ENCODE results near the gene HOXC5.

HOXC5 gene

DNA sequence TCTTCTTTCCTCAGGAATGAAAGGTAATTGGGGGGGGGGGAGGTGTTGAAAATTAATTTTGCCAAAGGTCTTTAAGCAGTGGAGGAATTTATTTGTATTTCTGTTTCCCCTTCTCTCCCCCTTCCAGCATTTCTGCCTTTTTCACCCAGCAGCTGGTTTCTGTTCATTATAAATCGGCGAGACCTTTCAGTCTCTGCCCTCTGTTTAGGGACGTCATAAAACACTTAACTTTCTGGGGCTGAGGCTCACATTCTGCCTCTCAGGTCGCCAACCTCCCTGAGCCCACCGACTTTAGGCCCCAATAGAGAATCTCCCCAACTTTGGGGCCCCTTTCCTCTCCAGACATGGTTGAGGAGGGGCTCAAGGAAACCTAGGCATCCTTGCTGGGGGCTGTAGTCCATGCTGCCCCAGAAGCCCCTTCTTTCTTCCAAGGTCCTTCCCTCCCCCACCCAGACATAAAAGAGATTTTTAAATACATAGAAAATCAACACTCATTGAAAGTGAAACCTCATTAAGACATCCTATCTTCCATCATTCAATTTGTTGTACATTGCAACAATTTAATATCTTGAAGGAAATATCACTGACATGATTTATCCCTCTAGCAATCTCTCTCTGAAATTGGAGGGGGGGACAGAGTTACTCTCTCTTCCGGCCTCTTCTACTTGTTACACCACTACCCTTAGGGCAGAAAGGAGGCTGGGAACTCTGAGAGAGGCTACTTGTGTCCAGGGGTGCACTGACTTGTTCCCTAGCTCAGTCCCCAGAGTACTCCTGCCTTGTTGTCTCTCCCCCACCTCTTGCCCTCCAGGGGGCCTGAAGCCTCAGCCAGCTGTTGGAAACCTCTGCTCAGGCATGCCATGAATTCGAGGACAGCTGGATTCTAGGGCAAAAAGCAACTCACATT lies 7.1 kb upstream of the HOXC5 start:
- TF ChIP-seq, protein P1, sequence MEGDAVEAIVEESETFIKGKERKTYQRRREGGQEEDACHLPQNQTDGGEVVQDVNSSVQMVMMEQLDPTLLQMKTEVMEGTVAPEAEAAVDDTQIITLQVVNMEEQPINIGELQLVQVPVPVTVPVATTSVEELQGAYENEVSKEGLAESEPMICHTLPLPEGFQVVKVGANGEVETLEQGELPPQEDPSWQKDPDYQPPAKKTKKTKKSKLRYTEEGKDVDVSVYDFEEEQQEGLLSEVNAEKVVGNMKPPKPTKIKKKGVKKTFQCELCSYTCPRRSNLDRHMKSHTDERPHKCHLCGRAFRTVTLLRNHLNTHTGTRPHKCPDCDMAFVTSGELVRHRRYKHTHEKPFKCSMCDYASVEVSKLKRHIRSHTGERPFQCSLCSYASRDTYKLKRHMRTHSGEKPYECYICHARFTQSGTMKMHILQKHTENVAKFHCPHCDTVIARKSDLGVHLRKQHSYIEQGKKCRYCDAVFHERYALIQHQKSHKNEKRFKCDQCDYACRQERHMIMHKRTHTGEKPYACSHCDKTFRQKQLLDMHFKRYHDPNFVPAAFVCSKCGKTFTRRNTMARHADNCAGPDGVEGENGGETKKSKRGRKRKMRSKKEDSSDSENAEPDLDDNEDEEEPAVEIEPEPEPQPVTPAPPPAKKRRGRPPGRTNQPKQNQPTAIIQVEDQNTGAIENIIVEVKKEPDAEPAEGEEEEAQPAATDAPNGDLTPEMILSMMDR (IDR thresholded peaks at IDR 0.05; ENCODE audit: control insufficient read depth, insufficient read depth, low read depth, low read length, missing control alignments), result no peak
- H3K4me3 ChIP-seq (ENCODE audit: control insufficient read depth, low read depth, low read length), result no peak overlapping the region
- no peak for DNase-seq (ENCODE audit: low read depth)

DNA sequence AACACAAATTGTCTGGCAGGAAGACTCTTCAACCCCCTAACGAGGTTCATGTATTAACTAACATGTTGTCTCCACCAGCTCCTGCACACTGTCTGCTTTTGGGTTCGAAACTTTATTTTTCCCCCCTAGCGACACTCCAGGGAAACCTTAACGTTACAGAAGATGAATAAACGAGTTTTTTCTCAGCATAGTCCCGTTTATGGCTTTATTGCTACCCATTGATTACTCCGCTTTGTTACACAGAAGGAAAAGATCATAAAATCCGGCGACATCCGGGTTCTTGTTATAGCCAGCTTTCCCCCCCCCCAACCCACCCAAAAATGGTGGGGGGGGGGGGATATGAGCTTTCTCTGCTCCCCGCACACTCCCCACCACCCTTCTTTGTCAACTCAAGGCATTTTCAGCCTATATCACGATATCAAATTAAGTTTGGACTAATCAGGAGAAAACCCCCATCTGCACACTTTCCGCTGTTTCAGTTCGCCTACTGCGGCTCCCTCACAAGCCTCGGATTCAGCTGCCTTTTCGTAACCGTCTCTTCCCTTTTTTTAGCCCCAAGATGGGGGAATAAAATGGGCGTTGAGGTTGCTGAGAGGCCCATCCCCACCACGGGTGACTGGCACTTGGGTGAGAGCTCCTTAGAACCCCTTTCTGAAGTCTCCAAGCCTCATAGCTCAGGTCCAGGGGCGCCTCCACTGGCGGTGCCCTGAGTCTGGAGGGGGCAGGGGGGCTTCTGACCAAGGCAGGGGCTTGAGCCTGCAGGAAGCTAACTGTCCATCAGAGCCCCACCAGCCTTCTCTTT lies 6.0 kb upstream of the HOXC5 start:
- H3K4me3 ChIP-seq (ENCODE audit: control insufficient read depth, low read depth, low read length), result no peak overlapping the region
- TF ChIP-seq, protein P1 (IDR thresholded peaks at IDR 0.05; ENCODE audit: control insufficient read depth, insufficient read depth, low read depth, low read length, missing control alignments), result no peak
- no peak for DNase-seq (ENCODE audit: low read depth)

DNA sequence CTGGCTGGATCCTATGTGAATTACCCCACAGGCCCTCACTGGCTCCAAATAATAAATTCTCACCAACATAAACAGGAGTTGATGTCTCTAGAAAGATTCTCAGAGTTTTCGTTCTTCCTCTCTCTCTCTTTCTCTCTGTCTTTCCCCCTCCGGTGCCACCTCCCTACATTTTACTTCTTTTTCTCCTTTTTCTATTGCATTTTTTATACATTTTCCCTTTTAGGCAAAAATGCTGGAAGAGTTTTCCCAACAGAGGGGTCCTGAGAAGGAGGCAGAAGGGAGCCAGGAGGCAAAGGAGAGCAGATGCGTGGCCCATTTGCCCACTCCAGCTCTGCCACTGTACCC lies 5.4 kb upstream of the HOXC5 start:
- no peak overlapping the region for H3K4me3 ChIP-seq (ENCODE audit: control insufficient read depth, low read depth, low read length)
- TF ChIP-seq, protein P1 (IDR thresholded peaks at IDR 0.05; ENCODE audit: control insufficient read depth, insufficient read depth, low read depth, low read length, missing control alignments), result no peak
- DNase-seq (ENCODE audit: low read depth), result no peak

DNA sequence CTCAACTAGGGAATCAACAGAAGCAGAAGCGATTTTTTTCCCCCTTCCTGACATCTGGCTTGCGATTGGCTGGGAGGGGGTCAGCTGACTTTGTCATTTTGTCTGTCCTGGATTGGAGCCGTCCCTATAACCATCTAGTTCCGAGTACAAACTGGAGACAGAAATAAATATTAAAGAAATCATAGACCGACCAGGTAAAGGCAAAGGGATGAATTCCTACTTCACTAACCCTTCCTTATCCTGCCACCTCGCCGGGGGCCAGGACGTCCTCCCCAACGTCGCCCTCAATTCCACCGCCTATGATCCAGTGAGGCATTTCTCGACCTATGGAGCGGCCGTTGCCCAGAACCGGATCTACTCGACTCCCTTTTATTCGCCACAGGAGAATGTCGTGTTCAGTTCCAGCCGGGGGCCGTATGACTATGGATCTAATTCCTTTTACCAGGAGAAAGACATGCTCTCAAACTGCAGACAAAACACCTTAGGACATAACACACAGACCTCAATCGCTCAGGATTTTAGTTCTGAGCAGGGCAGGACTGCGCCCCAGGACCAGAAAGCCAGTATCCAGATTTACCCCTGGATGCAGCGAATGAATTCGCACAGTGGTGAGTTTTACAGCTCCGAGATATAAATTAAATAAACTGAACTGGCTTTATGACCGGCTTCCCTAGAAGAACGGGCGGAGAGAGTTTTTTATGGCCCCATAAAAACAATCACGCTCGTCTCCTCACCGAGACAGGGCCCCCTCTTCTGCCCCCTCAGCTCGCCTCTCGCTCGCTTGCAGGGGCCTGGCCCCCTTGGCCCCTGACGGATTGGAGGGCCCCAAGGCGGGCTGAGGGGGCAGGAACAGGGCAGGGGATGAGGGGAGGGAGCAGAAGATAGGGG lies 4.3 kb upstream of the HOXC5 start, which contains the start of gene HOXC6:
HOXC6 (plus strand) TSS at position 127 of the 888 bp plus-strand sequence; CDS start at position 209, 82 bp downstream.
- no peak for DNase-seq (ENCODE audit: low read depth)
- no peak within 1 kb of the TSS for H3K4me3 ChIP-seq (ENCODE audit: control insufficient read depth, low read depth, low read length)
- TF ChIP-seq, protein P1 (IDR thresholded peaks at IDR 0.05; ENCODE audit: control insufficient read depth, insufficient read depth, low read depth, low read length, missing control alignments), result no peak

DNA sequence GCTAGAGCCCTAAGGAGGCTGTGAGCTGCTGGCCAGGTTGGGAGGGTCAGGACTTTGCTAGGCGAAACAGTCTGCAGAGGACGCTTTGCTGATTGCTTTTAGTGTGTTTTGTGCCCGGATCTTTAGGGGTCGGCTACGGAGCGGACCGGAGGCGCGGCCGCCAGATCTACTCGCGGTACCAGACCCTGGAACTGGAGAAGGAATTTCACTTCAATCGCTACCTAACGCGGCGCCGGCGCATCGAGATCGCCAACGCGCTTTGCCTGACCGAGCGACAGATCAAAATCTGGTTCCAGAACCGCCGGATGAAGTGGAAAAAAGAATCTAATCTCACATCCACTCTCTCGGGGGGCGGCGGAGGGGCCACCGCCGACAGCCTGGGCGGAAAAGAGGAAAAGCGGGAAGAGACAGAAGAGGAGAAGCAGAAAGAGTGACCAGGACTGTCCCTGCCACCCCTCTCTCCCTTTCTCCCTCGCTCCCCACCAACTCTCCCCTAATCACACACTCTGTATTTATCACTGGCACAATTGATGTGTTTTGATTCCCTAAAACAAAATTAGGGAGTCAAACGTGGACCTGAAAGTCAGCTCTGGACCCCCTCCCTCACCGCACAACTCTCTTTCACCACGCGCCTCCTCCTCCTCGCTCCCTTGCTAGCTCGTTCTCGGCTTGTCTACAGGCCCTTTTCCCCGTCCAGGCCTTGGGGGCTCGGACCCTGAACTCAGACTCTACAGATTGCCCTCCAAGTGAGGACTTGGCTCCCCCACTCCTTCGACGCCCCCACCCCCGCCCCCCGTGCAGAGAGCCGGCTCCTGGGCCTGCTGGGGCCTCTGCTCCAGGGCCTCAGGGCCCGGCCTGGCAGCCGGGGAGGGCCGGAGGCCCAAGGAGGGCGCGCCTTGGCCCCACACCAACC lies 3.1 kb upstream of the HOXC5 start:
- TF ChIP-seq, protein P1 (IDR thresholded peaks at IDR 0.05; ENCODE audit: control insufficient read depth, insufficient read depth, low read depth, low read length, missing control alignments), result no peak
- H3K4me3 ChIP-seq (ENCODE audit: control insufficient read depth, low read depth, low read length), result no peak overlapping the region
- DNase-seq (ENCODE audit: low read depth), result no peak
